ENCODE measurements around the gene HMBS.

DNA sequence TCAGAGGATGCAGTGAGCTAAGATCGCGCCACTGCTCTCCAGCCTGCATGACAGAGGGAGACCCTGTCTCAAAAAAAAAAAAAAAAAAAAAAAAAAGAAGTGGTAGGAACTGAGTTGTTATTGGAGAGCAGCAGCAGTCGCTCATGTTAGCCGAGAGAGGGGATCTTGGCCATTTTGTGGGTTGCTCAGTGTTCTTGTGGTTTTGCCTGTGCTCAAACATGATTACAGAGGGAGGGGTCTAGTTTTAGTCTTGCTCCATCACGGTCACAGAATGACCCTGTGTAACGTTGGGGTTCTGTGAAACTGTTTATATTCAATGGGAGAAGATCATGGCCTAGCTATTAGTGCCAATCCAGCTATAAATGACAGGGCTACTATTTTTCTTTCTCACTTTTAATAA, 15.0 kb downstream of the HMBS start:
- TF ChIP-seq, protein P1, sequence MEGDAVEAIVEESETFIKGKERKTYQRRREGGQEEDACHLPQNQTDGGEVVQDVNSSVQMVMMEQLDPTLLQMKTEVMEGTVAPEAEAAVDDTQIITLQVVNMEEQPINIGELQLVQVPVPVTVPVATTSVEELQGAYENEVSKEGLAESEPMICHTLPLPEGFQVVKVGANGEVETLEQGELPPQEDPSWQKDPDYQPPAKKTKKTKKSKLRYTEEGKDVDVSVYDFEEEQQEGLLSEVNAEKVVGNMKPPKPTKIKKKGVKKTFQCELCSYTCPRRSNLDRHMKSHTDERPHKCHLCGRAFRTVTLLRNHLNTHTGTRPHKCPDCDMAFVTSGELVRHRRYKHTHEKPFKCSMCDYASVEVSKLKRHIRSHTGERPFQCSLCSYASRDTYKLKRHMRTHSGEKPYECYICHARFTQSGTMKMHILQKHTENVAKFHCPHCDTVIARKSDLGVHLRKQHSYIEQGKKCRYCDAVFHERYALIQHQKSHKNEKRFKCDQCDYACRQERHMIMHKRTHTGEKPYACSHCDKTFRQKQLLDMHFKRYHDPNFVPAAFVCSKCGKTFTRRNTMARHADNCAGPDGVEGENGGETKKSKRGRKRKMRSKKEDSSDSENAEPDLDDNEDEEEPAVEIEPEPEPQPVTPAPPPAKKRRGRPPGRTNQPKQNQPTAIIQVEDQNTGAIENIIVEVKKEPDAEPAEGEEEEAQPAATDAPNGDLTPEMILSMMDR (conservative IDR thresholded peaks at IDR 0.05; ENCODE audit: low read depth in 2 of 2), result no peak
- no peak for TF ChIP-seq ZNF331 (CRISPR knock-in tag; IDR thresholded peaks at IDR 0.05; ENCODE audit: low read depth)

Data from GM23338 (cell line).